GM23338 (cell line): ENCODE data around the gene TRIO. TPM values are rescaled to one million over a fixed set of nuclear protein-coding genes. Genes with fewer than 3 reads are reported as not detected.

Experiments
- ATAC-seq: fragments of 200-7000 bp; cut with Tn5 transposase; 3 replicates; pipeline ENCODE4 v1.9.1; 2020
- DNase-seq: peaks from one replicate; pipeline ENCODE4 v3.0.0-alpha.2; 2015; ENCODE audit warnings: low spot score
- H2AFZ ChIP-seq: fragments of 200-600 bp; sonication (generic); 2 replicates; pipeline ENCODE4 v1.8.0; 2016; ENCODE audit warnings: antibody characterized with exemption, mild to moderate bottlenecking, moderate library complexity
- H3F3A ChIP-seq: fragments of 200-600 bp; sonication (generic); replicated peaks from 2 replicates; pipeline ENCODE4 v1.8.0; 2017; ENCODE audit warnings: antibody characterized with exemption, mixed run types, low read depth
- H3K27ac ChIP-seq: fragments of 200-600 bp; sonication (generic); 2 replicates; pipeline ENCODE4 v1.6.1; 2016; ENCODE audit warnings: low read depth
- H3K27me3 ChIP-seq: fragments of 200-600 bp; sonication (generic); 2 replicates; pipeline ENCODE4 v1.8.0; 2016; ENCODE audit warnings: mild to moderate bottlenecking, mixed run types, moderate library complexity; ENCODE audit not compliant: insufficient read depth
- H3K36me3 ChIP-seq: fragments of 200-600 bp; sonication (generic); 2 replicates; pipeline ENCODE4 v1.8.0; 2016; ENCODE audit warnings: mild to moderate bottlenecking; ENCODE audit not compliant: insufficient read depth
- H3K4me1 ChIP-seq: fragments of 200-600 bp; sonication (generic); 2 replicates; pipeline ENCODE4 v1.8.0; 2016; ENCODE audit warnings: mild to moderate bottlenecking, moderate library complexity; ENCODE audit not compliant: insufficient read depth
- H3K4me2 ChIP-seq: fragments of 200-600 bp; sonication (generic); 2 replicates; pipeline ENCODE4 v1.7.1; 2017; ENCODE audit warnings: mixed run types
- H3K4me3 ChIP-seq: fragments of 200-600 bp; sonication (generic); 2 replicates; pipeline ENCODE4 v1.6.1; 2016; ENCODE audit warnings: mixed run types
- H3K79me2 ChIP-seq: fragments of 200-600 bp; sonication (generic); replicated peaks from 2 replicates; pipeline ENCODE4 v1.8.0; 2017; ENCODE audit warnings: mild to moderate bottlenecking; ENCODE audit not compliant: insufficient read depth
- H3K9me2 ChIP-seq: fragments of 200-600 bp; sonication (generic); 2 replicates; pipeline ENCODE4 v1.8.0; 2017; ENCODE audit not compliant: insufficient read depth
- H4K20me1 ChIP-seq: fragments of 200-600 bp; sonication (generic); replicated peaks from 2 replicates; pipeline ENCODE4 v1.8.0; 2017; ENCODE audit warnings: mild to moderate bottlenecking; ENCODE audit not compliant: insufficient read depth
- H3K27ac Mint-ChIP-seq: 2 replicates; pipeline ENCODE4 v1.8.0; 2020; ENCODE audit warnings: inconsistent platforms, mild to moderate bottlenecking, moderate library complexity, mixed read lengths
- H3K27me3 Mint-ChIP-seq: 3 replicates; pipeline ENCODE4 v1.8.0; 2022; ENCODE audit warnings: low read depth, mild to moderate bottlenecking, moderate library complexity, mixed read lengths, inconsistent platforms; ENCODE audit not compliant: insufficient read depth, poor library complexity
- H3K36me3 Mint-ChIP-seq: 3 replicates; pipeline ENCODE4 v1.8.0; 2021; ENCODE audit warnings: low read depth, mild to moderate bottlenecking, inconsistent platforms, moderate library complexity, mixed read lengths
- H3K4me1 Mint-ChIP-seq: 3 replicates; pipeline ENCODE4 v1.8.0; 2020; ENCODE audit warnings: mild to moderate bottlenecking, inconsistent platforms, mixed read lengths
- H3K4me3 Mint-ChIP-seq: 3 replicates; pipeline ENCODE4 v1.8.0; 2021; ENCODE audit warnings: moderate library complexity, mild to moderate bottlenecking, inconsistent platforms, mixed read lengths
- H3K9me3 Mint-ChIP-seq: 3 replicates; pipeline ENCODE4 v1.8.0; 2020; ENCODE audit warnings: moderate library complexity, mild to moderate bottlenecking, inconsistent platforms, mixed read lengths
- ETS1 ChIP-seq: IDR thresholded peaks from 2 replicates; pipeline ENCODE4 v1.6.1; 2016; ENCODE audit warnings: antibody characterized with exemption
- NANOG ChIP-seq: IDR thresholded peaks from 2 replicates; pipeline ENCODE4 v1.6.1; 2016; ENCODE audit warnings: antibody characterized with exemption, borderline replicate concordance
- STAT1 ChIP-seq: IDR thresholded peaks from one replicate; pipeline ENCODE4 v1.6.1; 2016; ENCODE audit warnings: antibody characterized with exemption; ENCODE audit not compliant: unreplicated experiment
- ZNF114 ChIP-seq: fragments of 250-450 bp; sonication (Bioruptor Pico); IDR thresholded peaks from 2 replicates; pipeline ENCODE4 v1.5.0; 2020; ENCODE audit warnings: mild to moderate bottlenecking, moderate library complexity
- polyA plus RNA-seq: library from polyadenylated mRNA; unstranded; fragments of >200 nt; fragmentation: Nextera tagmentation; extraction: Ambion mirVana; gene quantifications from 2 replicates; pipeline ENCODE4 v1.2.1, GENCODE V29; 2016
- total RNA-seq: library from RNA; depleted of rRNA; stranded (reverse); fragments of >200 nt; shearing (Covaris generic); gene quantifications from 2 replicates; pipeline ENCODE4 v1.2.3, GENCODE V29; 2014
- TF ChIP-seq, protein P1 (sequence below): fragments of 250-450 bp; sonication (Bioruptor Pico); IDR thresholded peaks from 2 replicates; pipeline ENCODE4 v1.5.0; 2020; ENCODE audit warnings: mild to moderate bottlenecking, moderate library complexity

Gene TRIO
- total and polyA plus RNA-seq, 2 experiments from 2014 or later: 13.8 to 113 TPM

GRCh38 chr5:14187660-14188059, 44.5 kb downstream of the TRIO start:
- Mint-ChIP-seq H3K4me3 (peak overlapping the region; percentile 44; the same call in 2 of the 3 replicates), H3K4me1 (peaks cover 69% of the 10 kb centered on the region), H3K36me3 (no peaks in the 10 kb centered on the region), H3K27ac (0 out of 2 replicates have a peak overlapping the region, but pooled peaks have one; percentile 5), H3K27me3 (peaks cover 4% of the 10 kb centered on the region), H3K9me3 (no peaks in the 10 kb centered on the region)
- TF ChIP-seq, protein P1, sequence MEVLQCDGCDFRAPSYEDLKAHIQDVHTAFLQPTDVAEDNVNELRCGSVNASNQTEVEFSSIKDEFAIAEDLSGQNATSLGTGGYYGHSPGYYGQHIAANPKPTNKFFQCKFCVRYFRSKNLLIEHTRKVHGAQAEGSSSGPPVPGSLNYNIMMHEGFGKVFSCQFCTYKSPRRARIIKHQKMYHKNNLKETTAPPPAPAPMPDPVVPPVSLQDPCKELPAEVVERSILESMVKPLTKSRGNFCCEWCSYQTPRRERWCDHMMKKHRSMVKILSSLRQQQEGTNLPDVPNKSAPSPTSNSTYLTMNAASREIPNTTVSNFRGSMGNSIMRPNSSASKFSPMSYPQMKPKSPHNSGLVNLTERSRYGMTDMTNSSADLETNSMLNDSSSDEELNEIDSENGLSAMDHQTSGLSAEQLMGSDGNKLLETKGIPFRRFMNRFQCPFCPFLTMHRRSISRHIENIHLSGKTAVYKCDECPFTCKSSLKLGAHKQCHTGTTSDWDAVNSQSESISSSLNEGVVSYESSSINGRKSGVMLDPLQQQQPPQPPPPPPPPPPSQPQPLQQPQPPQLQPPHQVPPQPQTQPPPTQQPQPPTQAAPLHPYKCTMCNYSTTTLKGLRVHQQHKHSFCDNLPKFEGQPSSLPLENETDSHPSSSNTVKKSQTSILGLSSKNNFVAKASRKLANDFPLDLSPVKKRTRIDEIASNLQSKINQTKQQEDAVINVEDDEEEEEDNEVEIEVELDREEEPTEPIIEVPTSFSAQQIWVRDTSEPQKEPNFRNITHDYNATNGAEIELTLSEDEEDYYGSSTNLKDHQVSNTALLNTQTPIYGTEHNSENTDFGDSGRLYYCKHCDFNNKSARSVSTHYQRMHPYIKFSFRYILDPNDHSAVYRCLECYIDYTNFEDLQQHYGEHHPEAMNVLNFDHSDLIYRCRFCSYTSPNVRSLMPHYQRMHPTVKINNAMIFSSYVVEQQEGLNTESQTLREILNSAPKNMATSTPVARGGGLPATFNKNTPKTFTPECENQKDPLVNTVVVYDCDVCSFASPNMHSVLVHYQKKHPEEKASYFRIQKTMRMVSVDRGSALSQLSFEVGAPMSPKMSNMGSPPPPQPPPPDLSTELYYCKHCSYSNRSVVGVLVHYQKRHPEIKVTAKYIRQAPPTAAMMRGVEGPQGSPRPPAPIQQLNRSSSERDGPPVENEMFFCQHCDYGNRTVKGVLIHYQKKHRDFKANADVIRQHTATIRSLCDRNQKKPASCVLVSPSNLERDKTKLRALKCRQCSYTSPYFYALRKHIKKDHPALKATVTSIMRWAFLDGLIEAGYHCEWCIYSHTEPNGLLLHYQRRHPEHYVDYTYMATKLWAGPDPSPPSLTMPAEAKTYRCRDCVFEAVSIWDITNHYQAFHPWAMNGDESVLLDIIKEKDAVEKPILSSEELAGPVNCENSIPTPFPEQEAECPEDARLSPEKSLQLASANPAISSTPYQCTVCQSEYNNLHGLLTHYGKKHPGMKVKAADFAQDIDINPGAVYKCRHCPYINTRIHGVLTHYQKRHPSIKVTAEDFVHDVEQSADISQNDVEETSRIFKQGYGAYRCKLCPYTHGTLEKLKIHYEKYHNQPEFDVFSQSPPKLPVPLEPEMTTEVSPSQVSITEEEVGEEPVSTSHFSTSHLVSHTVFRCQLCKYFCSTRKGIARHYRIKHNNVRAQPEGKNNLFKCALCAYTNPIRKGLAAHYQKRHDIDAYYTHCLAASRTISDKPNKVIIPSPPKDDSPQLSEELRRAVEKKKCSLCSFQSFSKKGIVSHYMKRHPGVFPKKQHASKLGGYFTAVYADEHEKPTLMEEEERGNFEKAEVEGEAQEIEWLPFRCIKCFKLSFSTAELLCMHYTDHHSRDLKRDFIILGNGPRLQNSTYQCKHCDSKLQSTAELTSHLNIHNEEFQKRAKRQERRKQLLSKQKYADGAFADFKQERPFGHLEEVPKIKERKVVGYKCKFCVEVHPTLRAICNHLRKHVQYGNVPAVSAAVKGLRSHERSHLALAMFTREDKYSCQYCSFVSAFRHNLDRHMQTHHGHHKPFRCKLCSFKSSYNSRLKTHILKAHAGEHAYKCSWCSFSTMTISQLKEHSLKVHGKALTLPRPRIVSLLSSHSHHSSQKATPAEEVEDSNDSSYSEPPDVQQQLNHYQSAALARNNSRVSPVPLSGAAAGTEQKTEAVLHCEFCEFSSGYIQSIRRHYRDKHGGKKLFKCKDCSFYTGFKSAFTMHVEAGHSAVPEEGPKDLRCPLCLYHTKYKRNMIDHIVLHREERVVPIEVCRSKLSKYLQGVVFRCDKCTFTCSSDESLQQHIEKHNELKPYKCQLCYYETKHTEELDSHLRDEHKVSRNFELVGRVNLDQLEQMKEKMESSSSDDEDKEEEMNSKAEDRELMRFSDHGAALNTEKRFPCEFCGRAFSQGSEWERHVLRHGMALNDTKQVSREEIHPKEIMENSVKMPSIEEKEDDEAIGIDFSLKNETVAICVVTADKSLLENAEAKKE: no peak
- TF ChIP-seq ETS1 (no peak), NANOG (no peak), STAT1 (no peak)
- Histone ChIP-seq H3K4me3 (peak overlapping the region; percentile 4; the same call in 1 of the 2 replicates), H3K4me1 (peaks cover 74% of the 10 kb centered on the region), H3K9me2 (no peaks in the 10 kb centered on the region), H3K36me3 (no peaks in the 10 kb centered on the region), H3K79me2 (peaks cover 100% of the 10 kb centered on the region), H3K27me3 (no peaks in the 10 kb centered on the region), H2AFZ (no peak overlapping the region), H3K27ac (peak overlapping the region; percentile 27; the same call in 1 of the 2 replicates), H3K4me2 (peak overlapping the region; percentile 19), H3F3A (no peaks in the 10 kb centered on the region), H4K20me1 (peaks cover 32% of the 10 kb centered on the region)
- ATAC-seq (no peak), DNase-seq (no peak)

- H3K9me3 Mint-ChIP-seq: no peaks in the 10 kb centered on the region
- peaks cover 63% of the 10 kb centered on the region for H3K4me1 ChIP-seq
- H3K27me3 Mint-ChIP-seq: peaks cover 4% of the 10 kb centered on the region
- H3K27ac ChIP-seq: no peak overlapping the region
- H3K36me3 ChIP-seq: no peaks in the 10 kb centered on the region
- H3K27ac Mint-ChIP-seq: no peak overlapping the region; the same call in 1 of the 2 replicates
- H3K9me2 ChIP-seq: no peaks in the 10 kb centered on the region
- H3K4me3 Mint-ChIP-seq: no peak overlapping the region
- DNase-seq: no peak
- peak overlapping the region; percentile 19 for H3K4me2 ChIP-seq
- peaks cover 26% of the 10 kb centered on the region for H4K20me1 ChIP-seq
- H3K36me3 Mint-ChIP-seq: no peaks in the 10 kb centered on the region
- peaks cover 100% of the 10 kb centered on the region for H3K79me2 ChIP-seq
- ATAC-seq: no peak
- peaks cover 60% of the 10 kb centered on the region for H3K4me1 Mint-ChIP-seq
- H3K27me3 ChIP-seq: no peaks in the 10 kb centered on the region
- no peak overlapping the region for H3K4me3 ChIP-seq
- H2AFZ ChIP-seq: no peak overlapping the region
- no peaks in the 10 kb centered on the region for H3F3A ChIP-seq
- no peak for TF ChIP-seq ZNF114
- TF ChIP-seq, protein P1: no peak
- TF ChIP-seq NANOG: no peak
These were observed 45.6 kb downstream of the TRIO start for GRCh38 chr5:14188778-14189177.
